HG03175 (cell line): ENCODE measurements around the gene ANKFN1.
"Not testable (repeated sequence)": the region's sequence is repeated elsewhere in the genome, so short reads cannot be mapped to it uniquely, and the experiment has no call there.

Source experiments
- ATAC-seq: cut with Tn5 transposase; IDR thresholded peaks from one replicate; pipeline ENCODE4 v1.9.1; 2021; ENCODE audit warnings: mild to moderate bottlenecking, moderate library complexity; ENCODE audit not compliant: unreplicated experiment

The ANKFN1 gene

DNA sequence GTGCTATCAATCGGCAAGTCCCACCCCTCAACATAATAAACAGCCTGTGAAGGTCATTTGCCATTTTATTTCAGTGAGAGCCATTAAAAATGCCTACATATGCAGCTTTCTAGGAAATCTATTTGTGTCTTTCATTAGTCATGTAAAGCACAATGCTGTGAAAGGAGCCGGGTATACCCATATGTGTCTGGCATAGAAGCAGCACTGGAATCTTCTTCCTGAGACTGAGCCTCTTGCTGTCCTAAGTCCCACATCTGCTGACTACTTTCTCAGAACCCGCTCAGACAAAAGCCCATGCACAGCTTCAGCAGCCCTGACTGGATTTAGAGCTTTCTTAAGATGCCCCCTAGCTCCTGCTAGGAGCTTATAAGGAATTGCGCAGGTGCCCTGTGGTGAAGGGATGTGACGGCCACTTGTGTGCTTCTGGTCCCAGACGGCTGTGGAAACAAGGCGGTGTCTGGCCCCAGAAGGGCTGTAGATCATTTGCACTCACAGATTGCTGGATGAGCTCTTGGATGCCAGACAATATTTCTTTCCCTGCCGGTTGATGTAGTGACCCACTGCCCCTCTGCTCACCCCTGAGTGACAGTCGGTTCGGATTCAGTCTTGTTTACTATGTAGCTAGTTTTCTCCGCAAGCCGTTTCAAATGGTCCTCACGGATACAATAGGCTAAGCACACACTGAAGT lies 172.2 kb downstream of the ANKFN1 start:
- ATAC-seq = no peak

- no peak for ATAC-seq
Measured at GRCh38 chr17:56326001-56326359, 172.7 kb downstream of the ANKFN1 start.

GRCh38 chr17:56347639-56348038 lies 194.4 kb downstream of the ANKFN1 start:
- no peak for ATAC-seq

DNA sequence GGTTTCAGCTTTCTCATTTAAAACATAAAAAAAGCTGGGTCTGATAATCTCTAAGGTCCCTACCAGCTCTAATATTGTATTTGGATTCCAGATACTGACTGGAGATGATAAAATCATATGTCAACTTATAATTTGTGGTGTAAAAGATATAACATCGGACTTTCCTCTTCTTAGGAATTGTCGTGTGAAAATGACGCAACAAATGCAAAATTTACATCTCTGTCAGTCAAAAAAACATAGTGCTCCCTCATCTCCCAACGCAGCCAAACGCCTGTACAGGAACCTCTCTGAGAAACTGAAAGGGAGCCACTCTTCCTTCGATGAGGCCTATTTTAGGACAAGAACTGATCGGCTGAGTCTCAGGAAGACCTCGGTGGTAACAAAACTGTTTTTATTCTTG lies 197.3 kb downstream of the ANKFN1 start:
- ATAC-seq = no peak

GRCh38 chr17:56351675-56352074 lies 198.4 kb downstream of the ANKFN1 start:
- ATAC-seq = no peak

GRCh38 chr17:56358651-56359050 lies 205.4 kb downstream of the ANKFN1 start:
- ATAC-seq = no peak

DNA sequence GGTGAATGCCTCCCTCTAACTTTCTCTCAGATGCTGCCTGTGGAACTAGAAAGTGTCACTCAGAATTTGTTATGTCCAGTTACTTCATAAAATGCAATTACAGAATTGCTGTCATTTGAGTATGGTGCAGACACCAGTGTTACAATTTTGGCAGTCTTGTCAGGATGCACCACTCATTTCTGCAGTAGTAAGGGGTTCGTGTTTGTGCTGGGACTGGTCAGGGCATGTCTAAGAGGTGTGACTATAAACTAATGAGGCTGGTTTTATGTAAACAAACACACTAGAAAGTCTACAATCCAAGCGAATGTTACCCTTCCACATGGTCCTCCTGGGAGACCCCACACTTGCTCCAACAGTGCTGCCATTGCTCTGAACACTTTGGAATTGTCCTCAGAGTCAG lies 206.2 kb downstream of the ANKFN1 start:
- ATAC-seq = no peak

DNA sequence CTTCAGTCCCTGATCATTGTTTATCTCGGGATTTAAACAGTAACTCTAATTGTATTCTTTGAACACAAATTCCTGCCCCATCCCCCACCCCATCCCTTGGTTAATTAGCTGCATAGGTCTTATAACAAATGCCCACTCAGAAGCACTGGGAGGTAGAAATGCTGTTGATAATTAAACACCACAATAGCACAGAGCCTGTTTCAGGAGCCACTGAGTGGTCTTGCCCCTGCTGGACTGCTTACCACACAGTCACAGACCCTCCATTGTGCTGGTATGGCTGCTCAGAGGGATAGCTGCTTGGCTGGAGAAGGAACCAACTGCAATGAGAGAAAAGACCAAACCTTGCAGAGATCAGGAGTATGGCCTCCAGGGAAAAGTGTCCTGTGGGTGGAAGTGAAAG lies 214.1 kb downstream of the ANKFN1 start:
- ATAC-seq = no peak

- ATAC-seq = no peak
Measured at GRCh38 chr17:56373981-56374833, 220.9 kb downstream of the ANKFN1 start.

GRCh38 chr17:56389356-56389755 lies 236.1 kb downstream of the ANKFN1 start:
- no peak for ATAC-seq

DNA sequence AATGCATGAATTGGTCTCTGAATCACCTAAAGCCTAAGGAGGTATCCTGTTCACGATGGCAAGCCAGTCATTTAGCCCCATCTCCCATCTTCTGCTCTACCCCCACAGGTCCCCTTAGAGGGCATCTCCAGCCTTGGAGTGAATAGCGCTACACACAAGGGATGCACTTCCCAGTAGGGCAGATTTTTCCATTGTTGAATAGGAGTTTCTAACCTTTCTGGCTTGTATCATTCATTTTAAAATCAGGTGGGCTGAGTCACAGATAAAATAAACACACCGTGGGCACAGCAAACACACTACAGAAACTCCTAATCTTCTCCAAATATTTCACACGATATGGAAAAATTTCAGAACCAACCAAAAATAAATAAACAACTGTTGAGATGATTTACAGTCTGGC lies 239.0 kb downstream of the ANKFN1 start:
- ATAC-seq = no peak

DNA sequence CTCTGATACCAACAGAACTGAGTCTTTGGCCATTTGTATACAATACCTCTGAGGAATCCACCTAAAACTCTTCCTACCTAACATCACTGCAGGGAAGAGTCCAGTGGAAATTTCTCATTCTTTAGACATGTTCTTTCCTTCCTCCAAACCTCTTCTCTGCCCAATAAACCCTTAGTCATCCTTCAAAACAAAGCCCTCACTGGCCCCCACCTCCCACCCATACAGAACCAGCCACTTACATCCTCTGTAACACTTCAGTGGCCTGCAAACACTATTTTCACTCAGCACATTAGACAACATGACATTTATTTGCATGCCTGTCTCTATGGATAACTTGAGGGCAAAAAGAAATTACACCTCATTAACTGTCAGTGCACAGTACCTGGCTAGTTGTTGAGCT lies 239.9 kb downstream of the ANKFN1 start:
- no peak for ATAC-seq

DNA sequence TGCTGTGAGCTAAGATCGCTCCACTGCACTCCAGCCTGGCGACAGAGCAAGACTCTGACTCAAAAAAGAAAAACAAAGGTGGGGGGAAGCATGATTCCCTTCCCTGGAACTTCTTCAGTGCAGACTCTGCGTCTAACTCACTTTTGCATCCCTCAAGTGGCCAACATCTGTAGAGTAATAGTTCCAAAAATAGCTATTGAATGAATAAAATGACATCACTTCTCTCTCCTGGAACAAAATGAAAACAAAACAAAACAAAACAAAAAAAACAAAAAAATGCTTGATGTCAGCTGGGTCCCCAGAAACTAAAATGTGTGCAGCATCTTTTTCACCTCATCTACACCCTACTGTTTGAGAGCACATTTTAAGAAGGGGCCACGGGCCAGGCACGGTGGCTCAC lies 242.5 kb downstream of the ANKFN1 start:
- no peak for ATAC-seq

DNA sequence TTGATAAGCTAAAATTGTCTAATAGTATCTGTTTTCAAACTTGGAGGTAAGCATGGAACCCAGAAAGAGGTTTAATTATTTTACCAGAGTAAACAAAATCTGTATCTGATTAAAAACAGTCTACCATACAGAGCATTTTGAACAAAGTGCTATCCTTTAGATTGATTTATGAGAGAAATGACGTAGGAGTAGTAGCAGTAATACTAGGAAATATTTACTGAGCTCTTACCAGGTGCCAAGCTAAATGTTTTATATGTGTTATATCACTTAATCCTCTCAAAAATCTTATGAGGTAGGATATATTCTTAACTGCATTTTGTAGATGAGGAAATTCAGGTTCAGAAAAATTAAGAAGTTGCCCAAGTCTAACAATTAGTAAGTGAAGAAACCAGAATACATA lies 253.8 kb downstream of the ANKFN1 start:
- ATAC-seq = no peak

DNA sequence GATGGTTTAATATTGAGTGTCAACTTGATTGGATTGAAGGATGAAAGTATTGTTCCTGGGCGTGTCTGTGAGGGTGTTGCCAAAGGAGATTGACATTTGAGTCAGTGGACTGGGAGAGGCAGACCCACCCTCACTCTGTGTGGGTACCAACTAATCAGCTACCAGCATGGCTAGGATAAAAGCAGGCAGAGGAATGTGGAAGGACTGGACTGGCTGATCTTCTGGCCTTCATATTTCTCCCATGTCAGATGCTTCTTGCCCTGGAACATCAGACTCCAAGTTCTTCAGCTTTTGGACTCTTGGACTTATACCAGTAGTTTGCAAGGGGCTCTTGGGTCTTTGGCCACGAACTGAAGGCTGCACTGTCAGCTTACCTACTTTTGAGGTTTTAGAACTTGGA lies 259.1 kb downstream of the ANKFN1 start:
- ATAC-seq = not testable (repeated sequence)

- no peak for ATAC-seq
Measured at GRCh38 chr17:56416682-56417351, 263.5 kb downstream of the ANKFN1 start.

- ATAC-seq = no peak
Measured at GRCh38 chr17:56424005-56424404, 270.7 kb downstream of the ANKFN1 start.

- ATAC-seq = no peak
Measured at GRCh38 chr17:56424543-56425044, 271.3 kb downstream of the ANKFN1 start.

GRCh38 chr17:56425483-56425882 lies 272.2 kb downstream of the ANKFN1 start:
- ATAC-seq = no peak

GRCh38 chr17:56426901-56427300 lies 273.6 kb downstream of the ANKFN1 start:
- no peak for ATAC-seq

- ATAC-seq = no peak
Measured at GRCh38 chr17:56431736-56432135, 278.5 kb downstream of the ANKFN1 start.

DNA sequence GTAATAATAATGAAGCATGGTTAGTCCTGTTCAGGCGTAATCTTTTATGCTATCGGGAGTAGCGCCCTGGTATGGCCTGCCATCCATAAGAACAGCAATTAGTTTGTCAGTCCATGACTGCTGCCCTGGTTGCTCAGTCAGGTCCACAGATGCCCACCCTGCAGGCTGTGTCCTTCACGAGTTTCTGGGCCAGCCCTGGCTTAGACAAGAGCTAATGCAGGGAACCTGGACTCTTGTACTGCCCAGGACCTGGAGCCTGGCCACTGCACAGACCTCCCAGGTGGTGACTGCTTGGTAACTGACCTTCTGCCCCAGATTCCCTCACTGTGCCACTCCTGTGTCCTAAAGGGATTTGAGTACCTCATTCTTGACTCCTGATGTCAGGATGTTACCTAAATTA lies 279.2 kb downstream of the ANKFN1 start:
- ATAC-seq = no peak
